Smooth muscle cell (in vitro differentiated cells): ENCODE results near the gene OR9Q1. TPM values are rescaled to one million over a fixed set of nuclear protein-coding genes. Genes with fewer than 3 reads are reported as not detected.

Experiments
- DNase-seq: peaks from one replicate; lab custom pipeline; 2025; ENCODE audit not compliant: unreplicated experiment; lab: John Stamatoyannopoulos, UW
- H2AFZ ChIP-seq: fragments of 200-600 bp; sonication (generic); 2 replicates; pipeline ENCODE4 v1.6.0; 2016; ENCODE audit warnings: antibody characterized with exemption, low read depth, mild to moderate bottlenecking
- H3F3A ChIP-seq: fragments of 200-600 bp; sonication (generic); 2 replicates; pipeline ENCODE4 v1.6.0; 2017; ENCODE audit warnings: antibody characterized with exemption, low read depth
- H3K27ac ChIP-seq: fragments of 200-600 bp; sonication (generic); 2 replicates; pipeline ENCODE4 v1.5.1; 2016; ENCODE audit warnings: low read depth, mild to moderate bottlenecking
- H3K27me3 ChIP-seq: fragments of 200-600 bp; sonication (generic); 2 replicates; pipeline ENCODE4 v1.6.1; 2016; ENCODE audit warnings: low read depth, mild to moderate bottlenecking
- H3K36me3 ChIP-seq: fragments of 200-600 bp; sonication (generic); 2 replicates; pipeline ENCODE4 v1.5.1; 2016; ENCODE audit warnings: low read depth
- H3K4me1 ChIP-seq: fragments of 200-600 bp; sonication (generic); 2 replicates; pipeline ENCODE4 v1.5.1; 2016; ENCODE audit warnings: low read depth
- H3K4me2 ChIP-seq: fragments of 200-600 bp; sonication (generic); 2 replicates; pipeline ENCODE4 v1.6.0; 2016; ENCODE audit warnings: mild to moderate bottlenecking
- H3K4me3 ChIP-seq: fragments of 200-600 bp; sonication (generic); 2 replicates; pipeline ENCODE4 v1.5.1; 2016; ENCODE audit warnings: mild to moderate bottlenecking
- H3K79me2 ChIP-seq: fragments of 200-600 bp; sonication (generic); 2 replicates; pipeline ENCODE4 v1.6.0; 2016; ENCODE audit warnings: low read depth, mild to moderate bottlenecking
- H3K9ac ChIP-seq: fragments of 200-600 bp; sonication (generic); 2 replicates; pipeline ENCODE4 v1.6.0; 2016; ENCODE audit warnings: low read depth
- H3K9me3 ChIP-seq: fragments of 200-600 bp; sonication (generic); replicated peaks from 2 replicates; pipeline ENCODE4 v1.5.1; 2016; ENCODE audit warnings: low read depth
- H4K20me1 ChIP-seq: fragments of 200-600 bp; sonication (generic); 2 replicates; pipeline ENCODE4 v1.6.0; 2016; ENCODE audit warnings: low read depth
- CTCF ChIP-seq: fragments of 200-600 bp; sonication (generic); IDR thresholded peaks from 2 replicates; pipeline ENCODE4 v1.5.1; 2017; ENCODE audit warnings: borderline replicate concordance, mild to moderate bottlenecking, antibody characterized with exemption; ENCODE audit not compliant: insufficient read depth, poor library complexity, severe bottlenecking
- WGBS: methylation state at CpG from one replicate; pipeline ENCODE4 v1.1.7; 2016; ENCODE audit warnings: low lambda C conversion rate; 5-methylcytosine and 5-hydroxymethylcytosine counted together
- polyA plus RNA-seq: library from polyadenylated mRNA; unstranded; fragments of >200 nt; fragmentation: Nextera tagmentation; extraction: Ambion mirVana; gene quantifications from 2 replicates; pipeline ENCODE4 v1.2.1, GENCODE V29; 2016
- total RNA-seq: library from RNA; depleted of rRNA; stranded (reverse); fragments of >200 nt; gene quantifications from 2 replicates; pipeline ENCODE4 v1.2.3, GENCODE V29; 2014

Gene OR9Q1
- total and polyA plus RNA-seq, 2 experiments from 2014 or later: not detected

- Histone ChIP-seq H2AFZ (no peak overlapping the region), H4K20me1 (no peaks in the 10 kb centered on the region), H3K27me3 (no peaks in the 10 kb centered on the region), H3K79me2 (no peaks in the 10 kb centered on the region), H3F3A (no peaks in the 10 kb centered on the region), H3K9me3 (no peaks in the 10 kb centered on the region), H3K4me2 (no peak overlapping the region), H3K4me3 (no peak overlapping the region), H3K27ac (no peak overlapping the region), H3K9ac (no peak overlapping the region), H3K36me3 (no peaks in the 10 kb centered on the region), H3K4me1 (no peaks in the 10 kb centered on the region)
- no peak for TF ChIP-seq CTCF
- no peak for DNase-seq
- 90% methylated on average over 2 of the region's 2 CpGs for WGBS
Measured at GRCh38 chr11:58043379-58043778, 19.7 kb downstream of the OR9Q1 start.

- Histone ChIP-seq H3K27ac (no peak overlapping the region), H3K36me3 (no peaks in the 10 kb centered on the region), H4K20me1 (no peaks in the 10 kb centered on the region), H3K4me3 (no peak overlapping the region), H3K4me2 (no peak overlapping the region), H3F3A (no peaks in the 10 kb centered on the region), H2AFZ (no peak overlapping the region), H3K4me1 (no peaks in the 10 kb centered on the region), H3K9me3 (no peaks in the 10 kb centered on the region), H3K79me2 (no peaks in the 10 kb centered on the region), H3K27me3 (no peaks in the 10 kb centered on the region), H3K9ac (no peak overlapping the region)
- WGBS: 84% methylated on average over 3 of the region's 3 CpGs
- no peak for DNase-seq
- TF ChIP-seq CTCF: no peak
Measured at GRCh38 chr11:58046231-58046630, 22.6 kb downstream of the OR9Q1 start.

GRCh38 chr11:58047818-58048217 is 24.1 kb downstream of the OR9Q1 start:
- Histone ChIP-seq H3F3A (no peaks in the 10 kb centered on the region), H3K4me3 (no peak overlapping the region), H3K9me3 (no peaks in the 10 kb centered on the region), H3K36me3 (no peaks in the 10 kb centered on the region), H3K4me2 (no peak overlapping the region), H2AFZ (no peak overlapping the region), H3K27ac (no peak overlapping the region), H3K4me1 (no peaks in the 10 kb centered on the region), H3K27me3 (no peaks in the 10 kb centered on the region), H3K79me2 (no peaks in the 10 kb centered on the region), H4K20me1 (no peaks in the 10 kb centered on the region), H3K9ac (no peak overlapping the region)
- WGBS: 88% methylated on average over 3 of the region's 3 CpGs
- no peak for TF ChIP-seq CTCF
- DNase-seq: no peak

- H3K9ac ChIP-seq: no peak overlapping the region
- no peaks in the 10 kb centered on the region for H3F3A ChIP-seq
- no peaks in the 10 kb centered on the region for H3K9me3 ChIP-seq
- H3K4me1 ChIP-seq: peaks cover 7% of the 10 kb centered on the region
- no peak for DNase-seq
- no peak overlapping the region for H3K4me3 ChIP-seq
- no peak for TF ChIP-seq CTCF
- no peak overlapping the region for H3K4me2 ChIP-seq
- no peaks in the 10 kb centered on the region for H4K20me1 ChIP-seq
- 95% methylated on average over 1 of the region's 1 CpG for WGBS
- H3K27me3 ChIP-seq: no peaks in the 10 kb centered on the region
- no peak overlapping the region for H3K27ac ChIP-seq
- no peak overlapping the region for H2AFZ ChIP-seq
- no peaks in the 10 kb centered on the region for H3K36me3 ChIP-seq
- no peaks in the 10 kb centered on the region for H3K79me2 ChIP-seq
Measured at GRCh38 chr11:58055806-58056401, 32.2 kb downstream of the OR9Q1 start.
